Left ventricle myocardium superior (tissue), 1 donor: Measurements from ENCODE around the gene SPDYE17. TPM values are rescaled to one million over a fixed set of nuclear protein-coding genes. Genes with fewer than 3 reads are reported as not detected.
"Not testable (repeated sequence)": the region's sequence is repeated elsewhere in the genome, so short reads cannot be mapped to it uniquely, and the experiment has no call there.

Source experiments
- ATAC-seq: fragments of 200-7000 bp; cut with Tn5 transposase; one replicate; pipeline ENCODE4 v1.9.1; 2020; ENCODE audit warnings: mild to moderate bottlenecking, moderate library complexity
- DNase-seq: peaks from one replicate; pipeline ENCODE4 v3.0.0-alpha.2; 2020
- intact Hi-C: fragments of 100-400 bp; cut with micrococcal nuclease; formaldehyde crosslinking; loops from one replicate; pipeline ENCODE4 v1.11.0; 2022
- long read RNA-seq: library from polyadenylated mRNA; unstranded; transcript quantifications from one replicate; pipeline ENCODE4 v2.0.0, GENCODE V29; 2021
- total RNA-seq: library from RNA; stranded (reverse); fragmentation: NEBNext Ultra II Directional; extraction: Animal tissue kit (Norgen Biotek cat#: 25700); gene quantifications from one replicate; pipeline ENCODE4 v1.2.1, GENCODE V29; 2021
- donor health status: DM: no; HTN: yes; CAD: no; lungs with severe emphysema.

Gene SPDYE17
- total RNA-seq = not detected
- long read RNA-seq = 0 reads

- intact Hi-C loops, DNase-seq, ATAC-seq: not testable (repeated sequence)
These were observed at the start of gene SPDYE17 for GRCh38 chr7:77032261-77032660. SPDYE17 (minus strand) TSS chr7:77032361; CDS start chr7:77030570, 1,791 bp downstream.

DNA sequence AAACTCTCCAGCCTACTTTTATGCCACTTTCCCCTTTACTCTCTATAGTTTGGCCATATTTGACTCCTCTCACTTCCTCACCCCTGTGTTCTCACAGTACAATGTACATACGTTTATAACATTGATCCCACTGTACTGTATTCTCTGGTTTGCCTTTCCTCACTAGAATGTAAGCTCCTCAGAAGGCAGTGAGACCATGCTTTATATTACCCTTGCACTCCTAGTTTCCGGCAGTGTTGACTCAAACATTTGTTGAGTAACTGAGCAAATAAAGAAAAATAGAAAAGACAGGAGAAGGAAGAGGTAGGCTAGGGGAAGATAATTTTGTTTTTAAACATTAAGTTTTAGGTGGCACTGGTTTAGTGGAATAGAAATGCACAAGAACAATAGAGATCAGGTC is 48.1 kb upstream of the SPDYE17 start:
- intact Hi-C loops, DNase-seq, ATAC-seq: not testable (repeated sequence)

- intact Hi-C loops, DNase-seq: not testable (repeated sequence)
- peak; percentile 34 for ATAC-seq
These were observed 47.5 kb upstream of the SPDYE17 start for GRCh38 chr7:77079624-77080023.

- DNase-seq, intact Hi-C loops: not testable (repeated sequence)
- peak; percentile 99 for ATAC-seq
These were observed 47.0 kb upstream of the SPDYE17 start for GRCh38 chr7:77079112-77079511.

- DNase-seq, intact Hi-C loops, ATAC-seq: not testable (repeated sequence)
These were observed 44.9 kb upstream of the SPDYE17 start for GRCh38 chr7:77077060-77077459.

DNA sequence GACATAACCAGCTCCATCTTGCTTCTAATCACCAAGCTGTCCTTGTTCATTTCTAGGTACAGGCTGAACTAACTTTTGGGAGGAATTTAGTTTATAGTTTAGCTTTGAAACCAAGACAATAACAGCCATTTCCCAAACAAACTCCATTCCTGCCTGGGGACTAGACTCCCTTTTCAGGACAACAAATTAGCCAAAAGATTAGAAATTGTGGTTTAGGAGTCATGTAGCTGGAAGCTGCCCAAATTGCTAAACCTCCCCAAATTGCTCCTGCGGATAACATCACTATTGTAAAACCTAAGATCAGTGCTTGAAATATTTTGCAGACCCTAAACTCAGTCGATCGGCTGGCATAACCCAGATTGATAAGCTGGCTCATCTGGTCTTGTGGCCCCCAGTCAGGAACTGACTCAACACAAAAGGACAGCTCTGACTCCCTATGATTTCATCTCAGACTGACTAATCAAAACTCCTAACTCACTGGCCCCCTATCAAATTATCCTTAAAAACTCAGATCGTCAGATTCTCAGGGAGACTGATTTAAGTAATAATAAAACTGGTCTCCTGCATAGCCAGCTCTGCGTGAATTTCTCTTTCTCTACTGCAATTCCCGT is 42.7 kb upstream of the SPDYE17 start:
- DNase-seq, intact Hi-C loops, ATAC-seq: not testable (repeated sequence)

- intact Hi-C loops, DNase-seq, ATAC-seq: not testable (repeated sequence)
These were observed 38.9 kb upstream of the SPDYE17 start for GRCh38 chr7:77071108-77071507.

GRCh38 chr7:77065869-77066268 is 33.7 kb upstream of the SPDYE17 start:
- DNase-seq, ATAC-seq, intact Hi-C loops: not testable (repeated sequence)

DNA sequence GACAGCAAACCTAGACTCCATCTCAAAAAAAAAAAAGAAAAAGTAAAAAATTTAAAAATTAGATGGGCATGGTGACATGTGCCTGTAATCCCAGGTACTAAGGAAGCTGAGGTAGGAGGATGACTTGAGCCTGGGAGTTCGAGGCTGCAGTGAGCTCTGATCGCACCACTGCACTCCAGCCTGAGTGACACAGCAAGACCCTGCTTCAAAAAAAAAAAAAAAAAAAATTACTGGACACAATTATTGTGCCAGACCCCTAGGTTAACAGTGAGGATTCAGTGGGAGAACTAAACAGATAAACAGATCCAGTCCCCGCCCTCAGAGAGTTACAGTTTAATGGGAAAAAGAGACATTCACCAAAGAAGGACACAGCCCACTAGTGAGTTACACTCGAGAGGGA is 31.6 kb upstream of the SPDYE17 start:
- DNase-seq, intact Hi-C loops: not testable (repeated sequence)
- ATAC-seq = peak; percentile 31

DNA sequence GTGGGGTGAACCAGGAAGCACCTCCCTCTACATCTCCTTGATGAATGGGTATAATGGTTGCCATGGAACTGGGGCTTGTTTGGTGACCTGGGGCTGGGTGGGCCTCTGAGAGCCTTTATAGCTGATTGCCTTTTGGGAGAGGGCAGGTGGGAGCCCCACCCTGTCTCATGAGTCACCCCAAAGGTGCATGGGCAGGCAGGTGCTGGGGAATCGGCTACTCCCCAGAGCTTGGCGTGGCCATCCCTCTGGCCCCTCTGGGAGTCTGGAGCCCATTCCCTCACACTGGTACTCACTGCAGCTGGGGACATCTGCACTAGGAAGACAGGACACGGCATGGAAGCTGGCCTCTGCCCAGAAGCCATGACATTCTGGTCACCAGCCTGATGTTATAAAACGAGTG is 30.4 kb upstream of the SPDYE17 start, which contains the start of gene SPDYE18:
Gene SPDYE18 (minus strand): TSS at position 2 of the 400 bp plus-strand sequence. CDS start 2,046 bp downstream, outside the sequence.
- intact Hi-C loops, ATAC-seq, DNase-seq: not testable (repeated sequence)

DNA sequence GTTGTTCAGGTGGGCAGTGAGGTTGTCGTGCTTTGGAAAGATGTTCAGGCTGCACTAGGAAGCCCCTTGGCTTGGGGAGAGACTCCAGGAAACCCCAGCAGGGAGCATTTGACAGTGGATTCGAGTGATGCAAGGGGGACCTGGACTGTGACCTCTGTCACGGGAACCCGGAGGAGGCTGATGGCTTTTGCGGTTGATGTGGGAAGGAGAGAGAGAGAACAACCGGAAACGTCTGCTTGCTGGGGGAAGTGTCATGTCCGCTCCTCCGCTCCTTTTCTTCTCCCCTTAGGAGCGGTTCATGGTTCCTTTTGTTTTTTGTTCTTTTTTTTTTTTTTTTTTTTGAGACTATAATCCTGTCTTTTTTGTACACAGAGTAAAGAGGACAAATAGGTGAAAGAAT is 5.8 kb downstream of the SPDYE17 start:
- intact Hi-C loops, DNase-seq, ATAC-seq: not testable (repeated sequence)

GRCh38 chr7:77010074-77010680 is 22.0 kb downstream of the SPDYE17 start:
- ATAC-seq, DNase-seq, intact Hi-C loops: not testable (repeated sequence)

- intact Hi-C loops = not testable (repeated sequence)
- peak; percentile 75 for ATAC-seq
- peak; percentile 76 for DNase-seq
These were observed 24.2 kb downstream of the SPDYE17 start for GRCh38 chr7:77008000-77008399.

DNA sequence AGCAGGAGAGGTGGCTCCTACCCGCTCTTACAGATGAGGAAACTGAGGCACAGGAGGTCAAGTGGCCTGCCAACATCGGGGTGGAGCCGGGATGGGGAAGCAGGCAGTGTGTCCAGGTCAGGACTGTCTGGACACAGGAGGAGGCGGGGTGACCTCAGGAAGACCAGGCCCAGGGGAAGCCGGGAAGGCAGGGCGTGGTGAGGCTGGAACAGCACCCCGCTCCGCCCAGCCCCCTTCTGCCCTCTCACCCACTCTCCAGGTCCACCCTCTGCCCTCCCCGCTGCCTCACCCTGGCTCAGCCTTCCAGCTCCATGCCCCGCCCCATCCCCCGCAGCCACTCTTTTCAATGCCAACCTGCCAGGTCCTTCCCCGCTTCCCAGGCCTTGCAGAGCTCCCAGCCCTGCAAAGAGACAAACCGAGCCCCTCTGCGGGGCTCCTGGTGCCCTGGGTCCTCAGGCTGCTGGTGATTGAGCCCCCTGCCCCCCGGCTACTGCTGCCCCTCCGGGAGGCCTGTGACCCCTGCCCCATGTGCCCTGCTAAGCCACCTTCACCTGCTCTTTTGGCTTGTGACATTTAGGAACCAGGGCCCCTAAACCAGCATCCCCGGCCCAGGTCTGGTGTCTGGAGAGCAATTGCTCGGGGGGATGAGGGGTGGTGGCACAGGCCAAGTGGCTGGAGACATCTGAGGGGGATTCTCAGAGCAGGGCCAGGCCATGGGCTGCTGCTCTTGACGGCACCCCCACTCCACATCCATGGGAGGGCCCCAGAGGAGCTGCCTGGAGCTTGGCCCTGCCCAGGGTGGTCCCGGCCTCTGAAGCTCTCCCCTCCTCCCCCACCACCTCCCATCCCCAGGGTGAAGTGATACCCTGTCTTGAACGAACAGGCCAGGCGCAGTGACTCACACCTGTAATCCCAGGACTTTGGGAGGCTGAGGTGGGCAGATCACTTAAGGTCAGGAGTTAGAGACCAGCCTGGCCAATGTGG is 25.7 kb downstream of the SPDYE17 start:
- DNase-seq, intact Hi-C loops: not testable (repeated sequence)
- ATAC-seq = peak; percentile 46

DNA sequence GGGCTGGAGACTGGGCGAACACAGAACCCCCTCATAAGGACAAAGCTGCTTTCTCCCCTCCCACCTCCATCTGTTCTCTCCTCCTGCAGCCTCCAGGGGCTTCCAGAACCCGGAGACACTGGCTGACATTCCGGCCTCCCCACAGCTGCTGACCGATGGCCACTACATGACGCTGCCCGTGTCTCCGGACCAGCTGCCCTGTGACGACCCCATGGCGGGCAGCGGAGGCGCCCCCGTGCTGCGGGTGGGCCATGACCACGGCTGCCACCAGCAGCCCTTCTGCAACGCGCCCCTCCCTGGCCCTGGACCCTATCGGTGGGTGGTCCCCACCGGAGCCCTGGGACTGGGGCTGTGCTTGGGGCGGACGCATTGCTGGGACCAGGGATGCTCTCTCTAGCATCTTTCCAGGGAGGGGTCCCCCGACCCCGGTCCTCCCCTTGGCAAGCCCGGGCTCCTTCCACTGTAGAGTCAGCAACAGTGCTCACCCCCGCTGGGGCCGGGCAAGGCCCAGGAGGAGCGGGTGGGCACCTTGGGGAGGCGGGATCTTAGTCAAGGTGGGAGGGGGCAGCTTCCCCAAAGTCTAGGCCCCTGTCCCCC is 26.6 kb downstream of the SPDYE17 start:
- intact Hi-C loops, DNase-seq: not testable (repeated sequence)
- peak; percentile 7 for ATAC-seq

DNA sequence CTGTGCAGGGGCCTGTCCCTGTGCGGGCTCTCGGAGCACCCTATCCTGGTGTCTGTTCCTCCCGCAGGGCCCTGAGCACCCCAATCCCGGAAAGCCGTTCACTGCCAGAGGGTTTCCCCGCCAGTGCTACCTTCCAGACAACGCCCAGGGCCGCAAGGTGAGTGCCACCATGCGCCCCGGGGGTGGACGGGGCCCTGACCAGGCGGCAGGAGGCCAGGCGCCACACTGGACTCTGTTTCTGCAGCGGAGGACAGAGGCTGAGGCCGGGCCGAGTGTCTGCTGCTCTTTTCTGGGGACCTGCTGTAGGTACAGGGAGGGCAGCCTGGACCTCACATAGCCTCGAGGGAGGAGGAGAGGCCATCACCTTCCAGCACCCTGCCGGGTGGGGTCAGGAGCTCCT is 28.0 kb downstream of the SPDYE17 start:
- DNase-seq, ATAC-seq, intact Hi-C loops: not testable (repeated sequence)

DNA sequence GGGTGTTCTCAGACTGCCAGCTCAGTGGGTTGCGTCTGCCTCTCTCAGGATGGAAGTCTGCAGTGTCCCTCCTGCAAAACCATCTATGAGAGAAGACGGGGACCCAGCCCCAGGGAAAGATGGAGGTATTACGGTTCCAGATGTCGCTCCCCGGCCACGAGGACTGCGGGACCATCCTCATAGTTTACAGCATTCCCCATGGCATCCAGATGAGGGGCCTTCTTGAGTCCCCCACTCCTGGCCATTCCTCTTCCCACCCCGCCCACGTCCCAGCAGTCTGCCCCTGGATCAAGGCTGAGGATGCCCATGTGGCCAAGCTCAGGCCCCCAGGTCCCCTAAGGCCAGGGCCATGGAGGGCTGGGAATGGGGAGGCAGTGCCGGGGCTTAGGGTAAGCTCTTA is 28.9 kb downstream of the SPDYE17 start:
- ATAC-seq, intact Hi-C loops, DNase-seq: not testable (repeated sequence)

DNA sequence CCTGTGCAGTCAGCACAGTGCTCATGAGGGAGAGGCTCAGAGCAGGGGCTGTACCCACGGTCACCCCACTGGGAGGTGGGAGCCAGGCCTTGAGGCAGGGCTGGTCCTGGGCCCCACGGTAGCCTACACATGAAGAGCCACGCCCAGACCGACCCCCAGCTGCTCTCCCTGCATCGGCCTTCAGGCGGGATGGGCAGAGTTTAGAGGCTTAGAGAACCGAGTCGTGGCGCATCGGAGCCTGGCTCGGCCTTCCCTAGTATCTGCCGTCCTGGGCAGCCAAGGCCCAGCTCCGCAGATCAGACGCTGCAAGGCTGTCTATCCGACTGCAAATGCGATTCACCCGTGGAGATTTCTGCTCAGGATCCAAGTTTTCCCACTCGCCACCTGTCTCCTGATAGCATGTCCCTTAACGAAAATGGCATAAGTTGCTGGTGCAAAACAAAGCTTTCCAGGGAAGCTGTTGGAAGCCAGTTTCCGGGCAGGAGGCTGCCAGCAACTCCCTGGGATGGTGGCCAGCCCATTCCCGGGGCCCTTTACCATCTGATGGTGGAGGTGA is 29.4 kb downstream of the SPDYE17 start:
- intact Hi-C loops, DNase-seq, ATAC-seq: not testable (repeated sequence)
